Measurements from ENCODE around the gene ELMOD3.

ELMOD3 gene

GRCh38 chr2:85396531-85397470 is 42.2 kb downstream of the ELMOD3 start:
- Histone ChIP-seq H4K20me1 (ENCODE audit: insufficient read depth, low read length) (no peaks in the 10 kb centered on the region), H2AFZ (ENCODE audit: low read depth, low read length) (no peak overlapping the region), H3K9ac (ENCODE audit: low read length) (no peak overlapping the region)

GRCh38 chr2:85397925-85398331 is 43.4 kb downstream of the ELMOD3 start:
- Histone ChIP-seq H3K4me1 (ENCODE audit: low read length) (peaks cover 12% of the 10 kb centered on the region), H3K36me3 (replicated peaks; ENCODE audit: low read depth, low read length) (no peaks in the 10 kb centered on the region), H3K9me3 (ENCODE audit: insufficient read depth, low read length) (no peaks in the 10 kb centered on the region), H3K27ac (ENCODE audit: low read length) (no peak overlapping the region), H3K4me3 (ENCODE audit: low read length) (no peak overlapping the region), H3K4me2 (ENCODE audit: low read length) (no peak overlapping the region), H2AFZ (ENCODE audit: low read depth, low read length) (no peak overlapping the region), H3K27me3 (ENCODE audit: low read depth, low read length) (no peaks in the 10 kb centered on the region), H3K9ac (ENCODE audit: low read length) (no peak overlapping the region), H3K79me2 (ENCODE audit: low read length) (no peaks in the 10 kb centered on the region), H4K20me1 (ENCODE audit: insufficient read depth, low read length) (no peaks in the 10 kb centered on the region)
- TF ChIP-seq EZH2phosphoT487 (IDR thresholded peaks at IDR 0.05; ENCODE audit: low read depth): no peak
- no peak for TF ChIP-seq CTCF (IDR thresholded peaks at IDR 0.05; ENCODE audit: low read depth, low read length)

More at GRCh38 chr2:85396531-85397470, 42.2 kb downstream of the ELMOD3 start:
- Histone ChIP-seq H3K4me3 (ENCODE audit: low read length) (no peak overlapping the region), H3K4me1 (ENCODE audit: low read length) (peaks cover 20% of the 10 kb centered on the region), H3K27me3 (ENCODE audit: low read depth, low read length) (no peaks in the 10 kb centered on the region), H3K9me3 (ENCODE audit: insufficient read depth, low read length) (no peaks in the 10 kb centered on the region), H3K4me2 (ENCODE audit: low read length) (no peak overlapping the region), H3K79me2 (ENCODE audit: low read length) (no peaks in the 10 kb centered on the region), H3K36me3 (replicated peaks; ENCODE audit: low read depth, low read length) (no peaks in the 10 kb centered on the region), H3K27ac (ENCODE audit: low read length) (no peak overlapping the region)
- no peak for TF ChIP-seq CTCF (IDR thresholded peaks at IDR 0.05; ENCODE audit: low read depth, low read length)
- no peak for TF ChIP-seq EZH2phosphoT487 (IDR thresholded peaks at IDR 0.05; ENCODE audit: low read depth)

GRCh38 chr2:85398426-85399182 is 44.0 kb downstream of the ELMOD3 start:
- H3K4me2 ChIP-seq (ENCODE audit: low read length): no peak overlapping the region
- TF ChIP-seq CTCF (IDR thresholded peaks at IDR 0.05; ENCODE audit: low read depth, low read length) (no peak), EZH2phosphoT487 (IDR thresholded peaks at IDR 0.05; ENCODE audit: low read depth) (no peak)
- no peak overlapping the region for H3K4me3 ChIP-seq (ENCODE audit: low read length)
- no peak overlapping the region for H3K9ac ChIP-seq (ENCODE audit: low read length)
- no peak overlapping the region for H2AFZ ChIP-seq (ENCODE audit: low read depth, low read length)
- H3K4me1 ChIP-seq (ENCODE audit: low read length): peaks cover 8% of the 10 kb centered on the region; the same call in 1 of the 2 replicates
- H4K20me1 ChIP-seq (ENCODE audit: insufficient read depth, low read length): no peaks in the 10 kb centered on the region
- no peaks in the 10 kb centered on the region for H3K79me2 ChIP-seq (ENCODE audit: low read length)
- no peaks in the 10 kb centered on the region for H3K36me3 ChIP-seq (replicated peaks; ENCODE audit: low read depth, low read length)
- no peaks in the 10 kb centered on the region for H3K27me3 ChIP-seq (ENCODE audit: low read depth, low read length)
- H3K27ac ChIP-seq (ENCODE audit: low read length): no peak overlapping the region
- no peaks in the 10 kb centered on the region for H3K9me3 ChIP-seq (ENCODE audit: insufficient read depth, low read length)

GRCh38 chr2:85399183-85399455 is 44.5 kb downstream of the ELMOD3 start:
- no peak overlapping the region for H3K27ac ChIP-seq (ENCODE audit: low read length)
- H3K4me1 ChIP-seq (ENCODE audit: low read length): peaks cover 8% of the 10 kb centered on the region; the same call in 1 of the 2 replicates
- no peaks in the 10 kb centered on the region for H3K9me3 ChIP-seq (ENCODE audit: insufficient read depth, low read length)
- H4K20me1 ChIP-seq (ENCODE audit: insufficient read depth, low read length): no peaks in the 10 kb centered on the region
- H3K4me3 ChIP-seq (ENCODE audit: low read length): no peak overlapping the region
- no peaks in the 10 kb centered on the region for H3K27me3 ChIP-seq (ENCODE audit: low read depth, low read length)
- H3K79me2 ChIP-seq (ENCODE audit: low read length): no peaks in the 10 kb centered on the region
- H3K36me3 ChIP-seq (replicated peaks; ENCODE audit: low read depth, low read length): no peaks in the 10 kb centered on the region
- no peak overlapping the region for H2AFZ ChIP-seq (ENCODE audit: low read depth, low read length)
- TF ChIP-seq CTCF (IDR thresholded peaks at IDR 0.05; ENCODE audit: low read depth, low read length) (no peak), EZH2phosphoT487 (IDR thresholded peaks at IDR 0.05; ENCODE audit: low read depth) (no peak)
- H3K9ac ChIP-seq (ENCODE audit: low read length): no peak overlapping the region
- no peak overlapping the region for H3K4me2 ChIP-seq (ENCODE audit: low read length)

Data from OCI-LY3 (cell line).